HG02884 (cell line): ENCODE data around the gene BICD1.

ENCODE experiments used
- ATAC-seq: cut with Tn5 transposase; IDR thresholded peaks from one replicate; pipeline ENCODE4 v1.9.1; 2021; ENCODE audit warnings: mild to moderate bottlenecking, moderate library complexity; ENCODE audit not compliant: unreplicated experiment

BICD1 gene

GRCh38 chr12:32102234-32102633 lies 4.4 kb upstream of the BICD1 start:
- ATAC-seq: no peak

GRCh38 chr12:32104572-32105355 lies 1.9 kb upstream of the BICD1 start:
- no peak for ATAC-seq

- ATAC-seq: no peak
These were observed 596 bp upstream of the BICD1 start for GRCh38 chr12:32105986-32106516.

- ATAC-seq: peak; percentile 11
These were observed 966 bp downstream of the BICD1 start for GRCh38 chr12:32107359-32108267.

- ATAC-seq: no peak
These were observed 2.1 kb downstream of the BICD1 start for GRCh38 chr12:32108787-32109186.

- no peak for ATAC-seq
These were observed 3.8 kb downstream of the BICD1 start for GRCh38 chr12:32110417-32110816.

- no peak for ATAC-seq
These were observed 4.3 kb downstream of the BICD1 start for GRCh38 chr12:32110942-32111341.

- ATAC-seq: no peak
These were observed 8.9 kb downstream of the BICD1 start for GRCh38 chr12:32115404-32116104.

- ATAC-seq: no peak
These were observed 10.2 kb downstream of the BICD1 start for GRCh38 chr12:32116897-32117296.

- no peak for ATAC-seq
These were observed 10.7 kb downstream of the BICD1 start for GRCh38 chr12:32117316-32117715.

- no peak for ATAC-seq
These were observed 12.2 kb downstream of the BICD1 start for GRCh38 chr12:32118806-32119205.

GRCh38 chr12:32120419-32120818 lies 13.8 kb downstream of the BICD1 start:
- ATAC-seq: peak; percentile 79

- ATAC-seq: no peak
These were observed 18.0 kb downstream of the BICD1 start for GRCh38 chr12:32124637-32125036.

GRCh38 chr12:32125455-32126084 lies 18.9 kb downstream of the BICD1 start:
- no peak for ATAC-seq

GRCh38 chr12:32126720-32127119 lies 20.1 kb downstream of the BICD1 start:
- no peak for ATAC-seq

GRCh38 chr12:32131666-32132065 lies 25.0 kb downstream of the BICD1 start:
- ATAC-seq: no peak

- no peak for ATAC-seq
These were observed 27.6 kb downstream of the BICD1 start for GRCh38 chr12:32134101-32134888.

GRCh38 chr12:32135967-32136366 lies 29.3 kb downstream of the BICD1 start:
- no peak for ATAC-seq

GRCh38 chr12:32136404-32136803 lies 29.8 kb downstream of the BICD1 start:
- ATAC-seq: no peak

- ATAC-seq: peak; percentile 84
These were observed 32.4 kb downstream of the BICD1 start for GRCh38 chr12:32139064-32139421.
